GM21447 (cell line): ENCODE results near the gene CHMP2B.
"Not testable (repeated sequence)": the region's sequence is repeated elsewhere in the genome, so short reads cannot be mapped to it uniquely, and the experiment has no call there.

Experiments used
- ATAC-seq: cut with Tn5 transposase; IDR thresholded peaks from one replicate; pipeline ENCODE4 v1.9.1; 2021; ENCODE audit not compliant: unreplicated experiment

The CHMP2B gene

DNA sequence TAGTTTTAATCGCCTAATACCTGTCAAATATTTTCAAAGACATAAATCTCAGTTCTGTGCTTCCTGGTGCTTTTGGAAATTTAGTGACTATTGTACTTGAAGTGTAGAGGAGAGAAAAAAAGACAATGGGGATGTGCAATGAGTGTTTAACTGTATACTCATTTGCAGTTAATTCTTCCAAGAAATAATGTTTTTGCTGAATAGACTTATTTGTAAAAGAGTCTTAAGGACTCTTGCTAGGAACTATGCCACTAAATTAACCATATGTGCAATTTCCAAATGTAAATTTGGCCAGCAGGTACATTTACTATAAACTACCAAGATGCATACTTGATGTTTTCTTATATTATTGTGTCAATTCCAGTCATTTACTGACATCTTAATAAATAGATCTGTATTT, 2.0 kb downstream of the CHMP2B start:
- ATAC-seq = no peak

DNA sequence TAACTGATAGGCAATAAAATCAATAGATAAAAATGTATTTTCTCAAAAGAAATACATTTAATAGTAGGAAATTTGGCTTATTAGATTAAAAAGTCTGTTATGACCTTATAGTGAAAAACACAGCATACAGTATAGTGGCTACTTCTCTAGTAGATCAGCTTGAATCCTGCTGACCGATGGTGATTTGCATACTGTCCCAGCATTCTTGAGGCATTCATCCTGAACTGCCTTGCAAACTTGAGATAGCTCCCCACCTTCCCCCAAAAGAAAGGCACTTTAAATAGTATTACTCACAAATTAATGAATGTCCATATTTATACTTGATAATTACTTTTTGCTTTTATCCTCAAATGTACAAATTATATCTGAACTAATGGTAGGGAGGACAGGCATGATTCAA, 6.7 kb downstream of the CHMP2B start:
- ATAC-seq = no peak

DNA sequence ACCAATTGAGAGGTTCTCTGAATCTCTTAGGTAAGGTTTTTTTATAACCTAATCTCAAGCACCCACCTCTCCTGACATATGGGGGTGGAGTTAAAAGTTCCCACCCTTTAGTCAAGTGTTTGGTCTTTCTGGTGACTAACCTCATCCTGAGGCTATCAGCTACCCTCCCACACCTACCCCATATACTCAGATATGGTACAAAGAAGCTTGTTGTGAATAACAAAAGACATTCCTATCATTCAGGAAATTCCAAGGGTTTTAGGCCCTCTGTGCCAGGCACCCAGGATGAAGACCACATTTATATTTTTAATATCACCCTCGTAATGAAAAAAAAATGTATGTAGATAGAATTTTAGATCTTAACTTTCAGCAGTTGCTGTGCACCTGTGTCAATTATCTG, 9.0 kb downstream of the CHMP2B start:
- ATAC-seq = no peak

DNA sequence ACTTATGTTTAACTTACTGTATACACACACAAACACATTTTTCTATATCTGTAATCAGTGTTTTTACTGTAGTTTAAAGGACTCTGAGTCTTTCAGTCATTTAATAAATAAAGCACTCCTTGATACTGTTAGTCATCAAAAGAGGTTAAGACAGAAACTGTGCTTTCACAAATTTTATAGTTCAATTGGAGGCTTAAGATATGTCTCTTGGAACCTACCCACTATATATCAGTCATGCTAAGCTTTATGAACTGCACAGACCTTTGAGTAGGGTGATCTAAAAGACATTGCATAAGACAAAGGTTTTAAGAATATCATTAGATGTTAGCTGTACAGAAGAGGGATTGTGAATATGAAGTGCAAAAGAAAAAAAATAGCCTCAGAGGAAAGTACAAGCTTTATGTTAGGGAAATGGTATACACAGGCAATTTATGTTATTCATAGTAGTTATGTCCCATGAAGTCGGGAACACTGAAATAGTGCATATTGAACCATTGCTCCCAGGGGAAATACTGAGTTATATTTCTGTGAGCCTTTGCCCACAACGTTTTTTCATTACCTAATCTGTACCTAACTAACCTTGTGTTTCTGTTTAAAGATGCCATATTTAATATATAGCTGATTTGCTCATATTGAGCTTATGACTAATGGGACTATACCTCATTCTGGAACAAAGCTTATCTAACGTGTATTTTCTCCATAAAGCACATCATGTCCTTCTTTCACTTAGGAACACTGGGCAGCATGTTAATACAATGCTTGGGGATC, 19.7 kb downstream of the CHMP2B start:
- no peak for ATAC-seq

DNA sequence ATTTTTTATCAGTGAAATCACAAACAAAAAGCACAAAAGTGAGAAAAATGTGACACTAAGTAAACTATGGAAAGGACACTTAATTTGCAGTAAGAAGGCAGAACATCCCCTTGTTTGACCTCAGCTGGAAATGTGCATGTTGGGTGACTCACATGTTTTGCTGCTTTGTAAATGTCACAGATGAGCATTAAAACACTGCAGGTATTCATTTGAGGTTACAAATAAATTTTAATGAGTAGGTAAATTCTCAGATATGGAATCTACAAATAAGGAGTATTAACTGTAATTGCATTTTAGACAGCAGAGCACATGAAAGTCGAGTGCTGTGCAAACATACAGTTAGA, 20.3 kb downstream of the CHMP2B start:
- ATAC-seq = no peak

DNA sequence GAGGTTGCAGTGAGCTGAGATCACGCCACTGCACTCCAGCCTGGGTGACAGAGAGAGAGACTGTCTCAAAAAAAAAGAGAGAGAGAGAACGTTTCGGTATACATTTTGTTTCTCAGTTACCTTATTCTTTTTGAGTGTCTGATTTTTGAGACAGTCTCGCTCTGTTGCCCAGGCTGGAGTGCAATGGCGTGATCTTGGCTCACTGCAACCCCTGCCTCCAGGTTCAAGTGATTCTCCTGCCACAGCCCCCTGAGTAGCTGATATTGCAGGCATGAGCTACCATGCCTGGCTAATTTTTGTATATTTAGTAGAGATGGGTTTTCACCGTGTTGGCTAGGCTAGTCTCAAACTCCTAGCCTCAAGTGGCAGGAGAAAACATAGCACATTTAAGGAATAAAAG, 21.1 kb downstream of the CHMP2B start:
- not testable (repeated sequence) for ATAC-seq

DNA sequence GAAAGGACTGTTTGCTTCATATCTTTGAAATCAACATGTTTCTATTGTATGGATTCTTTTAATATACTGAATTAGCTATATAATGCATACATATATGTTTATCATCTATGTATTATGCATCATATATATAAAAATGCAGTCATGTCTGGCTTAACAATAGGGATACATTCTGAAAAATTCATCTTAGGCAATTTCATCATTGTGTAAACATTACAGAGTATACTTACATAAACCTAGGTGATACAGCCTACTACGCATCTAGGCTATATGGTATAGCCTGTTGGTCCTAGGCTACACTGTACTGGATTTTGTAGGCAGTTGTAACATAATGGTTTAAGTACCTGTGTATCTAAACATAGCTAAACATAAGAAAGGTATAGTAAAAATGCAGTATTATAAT, 21.7 kb downstream of the CHMP2B start:
- no peak for ATAC-seq

DNA sequence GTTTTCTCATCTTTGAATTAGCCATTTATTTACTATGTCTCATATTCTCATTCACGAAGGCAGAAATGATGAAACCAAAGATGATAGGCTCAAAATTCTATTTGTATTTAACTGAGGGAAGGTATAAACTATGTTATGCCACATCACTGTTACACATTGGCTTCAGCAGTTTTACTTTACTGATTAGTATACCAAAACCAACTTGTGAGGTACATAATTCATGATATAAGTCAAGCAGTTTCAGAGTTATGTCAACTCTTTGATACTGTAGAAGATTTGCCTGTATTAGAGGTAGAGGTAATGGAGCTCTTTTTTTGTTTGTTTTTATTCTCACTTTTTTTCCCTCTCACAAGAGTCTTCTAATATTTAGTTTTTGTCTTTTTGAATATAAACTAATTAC, 22.9 kb downstream of the CHMP2B start:
- ATAC-seq = no peak

DNA sequence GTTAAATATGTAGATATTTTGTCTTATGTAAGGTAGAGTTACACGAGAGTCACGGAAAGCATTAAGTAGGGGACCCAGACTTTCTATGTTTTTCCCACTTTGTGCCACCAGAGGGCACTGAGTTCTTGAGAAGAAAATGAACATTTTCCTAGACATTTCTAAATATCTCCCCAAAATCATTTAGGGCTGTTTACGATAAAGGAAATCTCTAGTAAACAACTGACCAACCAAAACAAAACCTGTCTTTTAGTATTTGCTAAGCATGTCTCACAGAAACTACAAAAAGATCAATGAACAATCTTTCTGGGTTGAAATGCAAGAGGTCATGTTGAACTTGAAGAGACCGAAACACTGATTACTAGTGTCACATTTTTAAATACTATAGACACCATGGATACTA, 33.2 kb downstream of the CHMP2B start:
- no peak for ATAC-seq

DNA sequence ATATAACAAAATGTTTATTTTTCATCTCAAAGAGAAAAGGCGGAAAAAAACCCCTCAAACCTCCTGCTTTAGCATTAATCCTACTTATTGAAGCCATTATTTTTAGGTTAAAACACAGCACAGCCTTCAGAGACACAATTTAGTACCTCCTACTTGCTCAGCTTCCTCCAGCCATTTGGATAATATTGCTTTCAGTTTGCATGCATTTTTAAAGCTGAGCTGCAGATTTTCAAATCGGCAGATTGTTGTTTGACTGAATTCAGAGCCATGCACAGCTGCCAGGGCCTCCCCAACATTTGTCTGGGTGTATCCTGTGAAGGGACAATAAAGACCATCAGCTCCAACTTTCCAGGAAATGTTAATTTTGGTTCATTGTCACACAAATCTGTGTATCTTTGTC, 34.8 kb downstream of the CHMP2B start:
- ATAC-seq = no peak

DNA sequence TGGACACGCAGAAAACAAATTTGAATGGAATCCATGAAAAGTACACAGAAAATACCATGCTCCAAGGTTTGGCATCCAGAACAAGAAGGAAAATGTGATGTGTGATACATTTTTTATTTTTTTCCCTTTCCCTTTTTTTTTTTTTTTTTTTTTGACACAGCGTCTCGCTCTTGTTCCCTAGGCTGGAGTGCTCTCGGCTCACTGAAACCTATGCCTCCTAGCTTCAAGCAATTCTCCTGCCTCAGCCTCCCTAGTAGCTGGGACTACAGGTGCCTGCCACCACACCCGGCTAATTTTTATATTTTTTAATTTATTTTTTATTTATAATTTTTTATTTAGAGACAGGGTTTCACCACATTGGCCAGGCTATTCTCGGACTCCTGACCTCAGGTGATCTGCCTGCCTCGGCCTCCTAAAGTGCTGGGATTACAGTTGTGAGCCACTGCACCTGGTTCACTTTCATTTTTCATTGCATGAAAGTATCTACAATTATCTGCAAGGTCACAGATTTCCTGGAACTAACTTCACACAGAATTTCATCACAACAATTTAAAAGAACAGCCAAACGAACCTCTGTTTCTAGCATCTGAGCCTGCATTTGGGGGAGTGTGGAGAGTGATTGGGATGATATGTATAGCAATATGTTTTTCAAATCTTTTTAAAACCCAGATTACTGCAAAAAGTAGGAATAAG, 41.0 kb downstream of the CHMP2B start:
- ATAC-seq = no peak

DNA sequence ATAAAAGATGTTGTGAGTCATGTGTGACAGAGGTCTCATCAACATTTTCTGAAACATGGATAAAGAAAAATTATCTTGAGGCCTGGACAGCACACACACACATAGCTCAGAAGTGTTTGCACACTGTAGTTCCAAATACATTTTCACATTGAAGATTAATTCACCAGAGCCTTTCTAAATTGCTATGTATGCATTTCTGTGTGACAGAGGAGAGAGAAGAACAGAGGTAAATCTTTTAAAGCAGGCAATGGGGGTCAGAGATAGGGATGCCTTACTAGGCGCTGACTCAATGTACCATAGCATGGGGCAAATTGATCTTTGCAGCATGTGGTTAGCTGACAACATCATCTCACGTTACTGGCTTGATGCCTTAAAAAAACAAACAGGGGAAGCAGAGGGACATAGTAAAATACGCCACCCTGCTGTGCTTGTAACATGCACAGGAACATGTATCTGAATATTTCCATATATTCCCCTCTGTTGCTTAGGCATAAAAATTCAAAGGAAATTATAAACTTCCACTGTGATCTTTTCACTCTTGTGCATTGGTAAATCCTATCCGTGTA, 41.6 kb downstream of the CHMP2B start:
- no peak for ATAC-seq

DNA sequence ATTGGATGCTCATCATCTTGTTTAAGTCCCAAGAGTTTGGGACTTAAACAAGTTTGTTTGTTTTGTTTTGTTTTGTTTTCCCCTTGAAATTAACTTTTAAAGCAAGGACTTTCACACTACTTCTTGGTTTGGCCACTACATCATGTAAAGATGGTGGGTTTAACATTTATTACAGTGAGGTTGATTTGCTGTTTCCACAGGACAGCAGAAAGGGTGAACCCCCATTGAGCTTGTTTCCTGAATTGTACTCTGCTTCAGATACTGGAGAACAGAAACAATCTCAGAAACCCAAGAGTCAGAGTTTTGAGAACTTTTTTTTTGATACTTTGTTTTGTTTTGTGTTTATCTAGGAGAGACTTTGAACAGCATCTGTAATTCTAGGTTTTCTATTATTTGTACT, 42.6 kb downstream of the CHMP2B start:
- ATAC-seq = no peak

DNA sequence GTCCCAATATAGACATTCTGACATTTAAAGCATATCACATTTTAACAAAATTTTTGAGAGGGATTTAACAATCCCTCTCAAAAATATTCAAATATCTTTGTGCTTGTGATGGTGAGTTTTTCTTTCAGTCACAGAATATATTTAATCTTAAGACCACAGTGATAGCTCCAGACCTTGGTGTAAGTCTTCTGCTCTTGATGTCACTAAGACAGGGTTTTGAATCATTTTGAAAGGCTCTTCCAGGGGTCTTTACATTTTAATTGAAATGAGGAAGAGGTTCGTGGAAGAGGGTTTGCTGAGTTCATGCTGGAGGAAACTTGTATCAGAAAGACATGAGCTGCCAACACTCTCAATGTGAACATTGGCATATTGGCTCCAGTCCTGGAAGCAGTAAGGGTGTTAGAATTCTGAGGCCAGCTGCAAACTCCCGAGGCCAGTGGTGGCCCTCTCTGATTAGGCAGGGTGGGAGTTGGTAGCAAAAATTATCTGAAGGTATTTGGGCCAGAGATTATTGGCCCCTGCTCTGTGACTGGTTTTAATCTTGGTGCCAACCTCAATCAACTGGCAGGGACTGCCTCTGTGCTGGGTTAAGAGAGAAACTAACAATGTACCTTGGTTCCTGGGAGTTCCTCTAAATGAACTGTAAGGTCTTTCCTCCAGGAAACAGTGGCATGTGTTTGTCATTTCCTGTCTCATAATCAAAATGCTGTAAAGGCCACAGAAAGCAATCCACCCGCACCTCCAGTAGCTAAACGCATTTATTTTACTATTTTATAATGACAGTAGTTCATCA, 44.0 kb downstream of the CHMP2B start:
- ATAC-seq = no peak

DNA sequence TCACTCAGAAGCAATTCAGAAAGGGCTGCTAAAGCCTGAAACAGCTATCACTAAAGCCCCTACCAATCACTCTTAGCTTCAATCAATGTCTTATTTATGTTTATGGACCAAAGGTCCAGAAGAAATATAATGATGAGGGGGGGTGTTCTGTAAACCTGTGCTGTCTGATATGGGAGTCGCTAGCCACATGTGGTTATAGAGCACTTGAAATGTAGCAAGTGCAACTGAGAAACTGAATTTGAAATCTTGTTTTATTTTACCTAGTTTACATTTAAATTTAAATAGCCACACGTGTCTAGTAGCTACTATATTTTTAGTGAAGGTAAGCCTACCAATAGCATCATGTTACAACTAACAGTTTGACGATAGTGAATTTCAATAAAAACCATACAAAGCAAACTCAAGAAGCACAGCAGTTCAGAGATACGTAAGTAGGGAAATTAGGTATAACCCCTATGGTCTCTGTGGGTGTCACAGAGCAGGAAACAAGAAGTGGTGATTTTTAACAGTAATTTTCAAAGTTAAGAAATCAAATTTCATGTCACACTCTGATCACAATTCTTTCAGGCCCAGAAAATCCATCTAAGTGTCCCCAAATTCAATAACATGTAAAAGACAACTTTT, 45.7 kb downstream of the CHMP2B start:
- peak; percentile 84 for ATAC-seq

DNA sequence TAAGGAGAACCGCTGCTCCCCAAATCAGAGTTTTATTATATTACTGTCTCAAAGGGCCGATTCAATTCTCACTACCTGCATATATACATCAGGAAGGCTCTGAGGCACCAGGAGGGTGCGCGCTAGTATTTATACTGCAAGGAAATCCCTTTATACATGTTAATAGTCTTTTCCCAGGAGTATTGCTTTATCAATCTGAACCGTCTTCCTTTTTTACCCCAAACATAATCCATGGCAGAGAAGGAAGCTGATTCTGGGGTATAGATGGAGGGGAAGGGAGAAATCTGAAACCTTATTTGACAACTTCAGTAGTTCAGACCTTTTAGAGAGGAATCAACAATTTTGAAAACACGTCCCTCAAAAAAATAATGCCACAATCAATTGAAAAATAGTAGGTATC, 49.4 kb downstream of the CHMP2B start, which contains the start of gene POU1F1:
Gene POU1F1 (minus strand): TSS at position 101 of the 400 bp plus-strand sequence. CDS start 122 bp downstream, outside the sequence.
- no peak for ATAC-seq

DNA sequence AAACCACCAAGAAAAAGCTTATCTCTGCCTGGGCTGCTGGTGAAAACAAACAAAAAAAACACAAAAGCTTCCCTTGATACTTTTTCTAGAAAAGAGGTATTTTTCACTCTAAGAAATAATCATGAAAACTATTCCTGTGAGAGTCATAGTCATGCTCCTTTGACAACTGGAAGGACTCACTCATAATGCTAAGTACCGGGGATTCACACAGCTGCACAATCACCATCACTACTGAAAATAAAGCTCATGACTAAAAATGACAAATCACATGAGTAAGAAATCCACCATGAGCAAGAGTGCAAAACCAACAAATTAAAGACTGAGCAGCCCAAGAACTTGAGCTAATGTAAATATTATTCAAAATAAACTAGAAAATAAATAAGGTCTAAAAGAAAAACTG, 59.9 kb downstream of the CHMP2B start:
- ATAC-seq = no peak

DNA sequence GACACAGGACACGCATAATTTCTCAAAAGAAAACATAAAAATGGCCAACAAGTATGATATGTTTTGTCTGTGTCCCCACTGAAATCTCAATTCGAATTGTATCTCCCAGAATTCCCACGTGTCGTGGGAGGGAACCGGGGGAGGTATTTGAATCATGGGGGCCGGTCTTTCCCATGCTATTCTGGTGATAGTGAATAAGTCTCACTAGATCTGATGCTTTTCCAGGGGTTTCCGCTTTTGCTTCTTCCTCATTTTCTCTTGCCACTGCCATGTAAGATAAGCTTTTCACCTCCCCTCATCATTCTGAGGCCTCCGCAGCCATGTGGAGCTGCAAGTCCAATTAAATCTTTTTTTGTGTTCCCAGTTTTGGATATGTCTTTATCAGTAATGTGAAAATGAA, 61.3 kb downstream of the CHMP2B start:
- no peak for ATAC-seq

DNA sequence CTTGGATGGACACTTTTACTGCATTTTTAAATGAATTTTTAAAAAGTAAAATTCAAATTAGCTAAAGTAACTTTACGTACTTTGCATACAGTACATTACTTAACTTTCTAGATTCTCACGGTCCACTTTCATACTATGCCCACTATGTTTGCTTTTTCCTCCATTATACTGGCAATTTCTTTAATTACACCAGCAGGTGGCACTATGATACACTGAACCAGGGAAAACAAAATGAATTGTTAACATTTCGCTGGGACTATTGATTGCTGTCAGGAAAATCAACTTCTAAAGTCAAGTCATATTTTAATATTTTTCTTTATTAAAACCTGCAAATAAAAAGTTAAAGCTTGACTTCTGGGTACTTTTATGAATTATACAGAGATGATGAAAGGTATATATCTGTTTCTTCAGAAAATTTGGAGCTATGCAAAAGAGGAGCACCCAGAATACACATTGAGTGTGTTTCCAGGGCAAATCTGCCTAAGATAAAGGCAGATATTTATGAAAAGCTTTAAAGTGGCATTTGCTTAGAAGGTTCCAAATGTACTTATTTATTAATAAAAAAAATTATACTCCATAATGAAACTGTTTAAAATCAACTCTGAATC, 71.1 kb downstream of the CHMP2B start:
- peak; percentile 89 for ATAC-seq

DNA sequence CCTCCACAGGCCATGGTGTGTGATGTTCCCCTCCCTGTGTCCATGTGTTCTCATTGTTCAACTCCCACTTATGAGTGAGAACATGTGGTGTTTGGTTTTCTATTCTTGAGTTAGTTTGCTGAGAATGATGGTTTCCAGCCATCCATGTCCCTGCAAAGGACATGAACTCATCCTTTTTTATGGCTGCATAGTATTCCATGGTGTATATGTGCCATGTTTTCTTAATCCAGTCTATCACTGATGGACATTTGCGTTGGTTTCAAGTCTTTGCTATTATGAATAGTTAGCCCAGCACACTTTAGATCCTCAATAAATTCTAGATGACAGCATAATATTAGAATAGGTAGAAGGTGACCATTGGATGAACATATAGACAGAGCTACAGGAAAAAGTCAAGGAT, 77.9 kb downstream of the CHMP2B start:
- ATAC-seq = not testable (repeated sequence)
